GM21390 (cell line): Measurements from ENCODE around the gene RPS28.

Experiments
- ATAC-seq: cut with Tn5 transposase; IDR thresholded peaks from one replicate; pipeline ENCODE4 v1.9.1; 2021; ENCODE audit not compliant: unreplicated experiment

RPS28 gene

GRCh38 chr19:8370176-8371010 is 49.1 kb downstream of the RPS28 start:
- no peak for ATAC-seq

- ATAC-seq: no peak
Measured at GRCh38 chr19:8371011-8371804, 49.9 kb downstream of the RPS28 start.
